Left lung (tissue), 10 donors: Measurements from ENCODE around the gene PRLR. TPM values are rescaled to one million over a fixed set of nuclear protein-coding genes. Genes with fewer than 3 reads are reported as not detected.
A peak's percentile ranks its signal among the peaks of the same experiment; 100 is the strongest.

Experiments used
- ATAC-seq: fragments of 200-7000 bp; cut with Tn5 transposase; one replicate; pipeline ENCODE4 v1.9.1; 2020; ENCODE audit warnings: moderate library complexity
- DNase-seq, 4 donors: peaks; one replicate each; pipeline ENCODE4 v3.0.0-alpha.2; 2013 to 2020
- H3K27ac ChIP-seq, 2 donors: fragments of 200-600 bp; sonication (generic) in 1 of 2; one replicate each; pipeline versions ENCODE4 v1.5.0 to v1.8.0; 2020 to 2021
- H3K27me3 ChIP-seq, 2 donors: fragments of 200-600 bp; sonication (generic) in 1 of 2; one replicate each; pipeline versions ENCODE4 v1.5.0 to v1.8.0; 2020 to 2021
- H3K36me3 ChIP-seq, 2 donors: fragments of 200-600 bp; sonication (generic) in 1 of 2; one replicate each; pipeline versions ENCODE4 v1.5.0 to v1.8.0; 2020 to 2021
- H3K4me1 ChIP-seq, 2 donors: fragments of 200-600 bp; one replicate each; pipeline ENCODE4 v1.8.0; 2021
- H3K4me3 ChIP-seq, 2 donors: fragments of 200-600 bp; sonication (generic) in 1 of 2; one replicate each; pipeline versions ENCODE4 v1.5.0 to v1.8.0; 2020 to 2021; ENCODE audit warnings: mild to moderate bottlenecking in 1 of 2
- H3K9me3 ChIP-seq, 2 donors: fragments of 200-600 bp; sonication (generic) in 1 of 2; one replicate each; pipeline versions ENCODE4 v1.5.0 to v1.8.0; 2020 to 2021
- intact Hi-C, 2 donors: fragments of 100-400 bp; cut with DNase I; formaldehyde crosslinking; loops; one replicate each; pipeline versions ENCODE4 v1.11.2 to v1.14.2; 2022
- polyA plus RNA-seq, 6 donors: library from polyadenylated mRNA; unstranded; fragments of 120-200 nt; gene quantifications; one replicate each; pipeline ENCODE4 v1.2.1, GENCODE V29; 2013; ENCODE audit not compliant: insufficient read length in 6 of 6
- total RNA-seq, 2 donors: library from RNA; stranded (reverse); fragmentation: NEBNext Ultra II Directional; extraction: Animal tissue kit (Norgen Biotek cat#: 25700); gene quantifications; one replicate each; pipeline ENCODE4 v1.2.1, GENCODE V29; 2021
- TF ChIP-seq, protein P1 (sequence below), 2 donors: fragments of 200-600 bp; sonication (generic) in 1 of 2; IDR thresholded peaks; one replicate each; pipeline versions ENCODE4 v1.5.0 to v1.8.0; 2021; ENCODE audit warnings: antibody characterized with exemption in 2 of 2
- donor health status: DM: no; HTN: yes; CAD: no.
- donor health status: DM: no; HTN: no; CAD: no.

Gene PRLR
- total and polyA plus RNA-seq, 8 donors: 0.84 to 4.1 (median 2.5) TPM

DNA sequence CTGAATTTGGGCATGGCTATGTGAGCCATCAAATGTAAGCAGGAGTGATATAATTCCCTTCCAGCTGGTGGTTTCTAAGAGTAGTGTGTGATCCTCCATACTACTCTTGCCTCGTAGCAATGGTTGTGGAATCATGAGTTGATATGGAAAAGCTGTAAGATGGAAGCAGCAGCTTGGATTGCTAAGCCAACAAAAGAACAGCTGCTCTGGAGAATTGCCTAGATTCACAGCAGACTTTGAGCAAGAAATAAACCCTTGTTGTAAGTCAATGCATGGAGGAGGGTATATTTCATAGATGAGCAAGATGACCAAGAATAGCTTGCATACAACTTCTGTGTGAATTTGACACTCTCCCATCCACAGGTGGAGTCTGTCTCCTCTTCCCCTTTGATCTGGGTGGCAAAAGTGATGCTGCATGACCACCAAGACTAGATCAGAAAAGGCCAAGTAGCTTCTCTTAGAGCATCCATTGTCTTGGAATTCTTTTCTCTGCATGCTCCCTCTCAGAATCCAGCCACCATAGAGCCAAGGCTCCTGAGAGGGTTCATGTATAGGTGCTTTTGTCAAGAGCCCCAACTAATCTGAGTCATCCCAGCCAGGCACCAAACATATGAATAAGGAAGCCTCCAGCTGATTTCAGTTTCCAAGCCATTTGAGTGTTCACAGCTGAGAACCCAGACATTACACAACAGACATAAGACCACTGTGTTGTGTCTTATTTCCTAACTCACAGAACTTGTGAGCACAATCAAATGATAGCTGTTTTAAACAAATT lies 79.0 kb downstream of the PRLR start:
- Histone ChIP-seq H3K4me3 (no peak overlapping the region), H3K27me3 (no peaks in the 10 kb centered on the region), H3K27ac (no peak overlapping the region), H3K4me1 (no peaks in the 10 kb centered on the region), H3K9me3 (no peaks in the 10 kb centered on the region), H3K36me3 (no peaks in the 10 kb centered on the region)
- ATAC-seq (peak; percentile 24), DNase-seq (peak in 2 of 4 donors; percentile 83 to 85)
- TF ChIP-seq, protein P1, sequence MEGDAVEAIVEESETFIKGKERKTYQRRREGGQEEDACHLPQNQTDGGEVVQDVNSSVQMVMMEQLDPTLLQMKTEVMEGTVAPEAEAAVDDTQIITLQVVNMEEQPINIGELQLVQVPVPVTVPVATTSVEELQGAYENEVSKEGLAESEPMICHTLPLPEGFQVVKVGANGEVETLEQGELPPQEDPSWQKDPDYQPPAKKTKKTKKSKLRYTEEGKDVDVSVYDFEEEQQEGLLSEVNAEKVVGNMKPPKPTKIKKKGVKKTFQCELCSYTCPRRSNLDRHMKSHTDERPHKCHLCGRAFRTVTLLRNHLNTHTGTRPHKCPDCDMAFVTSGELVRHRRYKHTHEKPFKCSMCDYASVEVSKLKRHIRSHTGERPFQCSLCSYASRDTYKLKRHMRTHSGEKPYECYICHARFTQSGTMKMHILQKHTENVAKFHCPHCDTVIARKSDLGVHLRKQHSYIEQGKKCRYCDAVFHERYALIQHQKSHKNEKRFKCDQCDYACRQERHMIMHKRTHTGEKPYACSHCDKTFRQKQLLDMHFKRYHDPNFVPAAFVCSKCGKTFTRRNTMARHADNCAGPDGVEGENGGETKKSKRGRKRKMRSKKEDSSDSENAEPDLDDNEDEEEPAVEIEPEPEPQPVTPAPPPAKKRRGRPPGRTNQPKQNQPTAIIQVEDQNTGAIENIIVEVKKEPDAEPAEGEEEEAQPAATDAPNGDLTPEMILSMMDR (IDR thresholded peaks at IDR 0.05): no peak
- intact Hi-C loops: no loop called here

- intact Hi-C loops: no loop called here
- TF ChIP-seq, protein P1 (IDR thresholded peaks at IDR 0.05): no peak
- no peaks in the 10 kb centered on the region for H3K4me1 ChIP-seq
- ATAC-seq: no peak
- no peaks in the 10 kb centered on the region for H3K9me3 ChIP-seq
- DNase-seq: no peak
- H3K4me3 ChIP-seq: no peak overlapping the region
- no peak overlapping the region for H3K27ac ChIP-seq
- H3K36me3 ChIP-seq: no peaks in the 10 kb centered on the region
- no peaks in the 10 kb centered on the region for H3K27me3 ChIP-seq
Measured at GRCh38 chr5:35149041-35149440, 81.2 kb downstream of the PRLR start.

GRCh38 chr5:35146406-35146805 lies 83.9 kb downstream of the PRLR start:
- intact Hi-C loops: no loop called here
- no peak for ATAC-seq
- H3K9me3 ChIP-seq: no peaks in the 10 kb centered on the region

GRCh38 chr5:35145691-35146317 lies 84.5 kb downstream of the PRLR start:
- no peaks in the 10 kb centered on the region for H3K4me1 ChIP-seq
- intact Hi-C loops: no loop called here
- H3K9me3 ChIP-seq: no peaks in the 10 kb centered on the region
- H3K4me3 ChIP-seq: no peak overlapping the region
- H3K27me3 ChIP-seq: no peaks in the 10 kb centered on the region
- ATAC-seq (no peak), DNase-seq (no peak)
- no peak overlapping the region for H3K27ac ChIP-seq
- TF ChIP-seq, protein P1 (IDR thresholded peaks at IDR 0.05): no peak
- H3K36me3 ChIP-seq: no peaks in the 10 kb centered on the region

More at GRCh38 chr5:35146406-35146805, 83.9 kb downstream of the PRLR start:
- no peaks in the 10 kb centered on the region for H3K27me3 ChIP-seq
- no peaks in the 10 kb centered on the region for H3K4me1 ChIP-seq
- DNase-seq: no peak
- TF ChIP-seq, protein P1 (IDR thresholded peaks at IDR 0.05): no peak
- no peak overlapping the region for H3K4me3 ChIP-seq
- H3K36me3 ChIP-seq: no peaks in the 10 kb centered on the region
- H3K27ac ChIP-seq: no peak overlapping the region

GRCh38 chr5:35145012-35145411 lies 85.3 kb downstream of the PRLR start:
- no peaks in the 10 kb centered on the region for H3K4me1 ChIP-seq
- TF ChIP-seq, protein P1 (IDR thresholded peaks at IDR 0.05): no peak
- ATAC-seq: no peak
- H3K27me3 ChIP-seq: no peaks in the 10 kb centered on the region
- no peak overlapping the region for H3K27ac ChIP-seq
- intact Hi-C loops: no loop called here
- no peak for DNase-seq
- H3K9me3 ChIP-seq: no peaks in the 10 kb centered on the region
- H3K36me3 ChIP-seq: no peaks in the 10 kb centered on the region
- no peak overlapping the region for H3K4me3 ChIP-seq
